Erythroblast (primary cell): ENCODE measurements around the gene LYST.
"Not testable (repeated sequence)": the region's sequence is repeated elsewhere in the genome, so short reads cannot be mapped to it uniquely, and the experiment has no call there.

Experiments
- GATA1 ChIP-seq: IDR thresholded peaks from 2 replicates; pipeline ENCODE4 v1.6.1; 2011; ENCODE audit warnings: low read depth, mild to moderate bottlenecking, control low read depth, low read length, moderate library complexity
- POLR2A ChIP-seq: IDR thresholded peaks from 2 replicates; pipeline ENCODE4 v1.6.1; 2011; ENCODE audit warnings: mild to moderate bottlenecking, low read length

DNA sequence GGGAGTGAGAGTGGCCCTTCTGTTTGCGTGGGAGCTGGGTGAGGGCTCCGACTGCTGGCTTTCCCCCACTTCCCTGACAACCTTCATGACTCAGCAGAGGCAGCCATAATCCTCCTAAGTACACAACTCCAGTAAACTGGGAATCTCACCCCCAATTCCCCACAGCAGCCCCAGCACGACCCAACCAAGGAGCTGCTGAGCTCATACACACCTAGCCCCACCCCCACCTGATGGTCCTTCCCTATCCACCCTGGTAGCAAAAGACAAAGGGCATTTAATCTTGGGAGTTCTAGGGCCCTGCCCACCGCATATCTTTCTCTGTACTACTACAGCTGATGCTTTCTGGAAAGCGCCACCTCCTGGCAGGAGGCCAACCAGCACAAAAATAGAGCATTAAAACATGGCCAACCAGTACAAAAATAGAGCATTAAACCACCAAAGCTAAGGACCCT, 21.0 kb downstream of the LYST start:
- TF ChIP-seq POLR2A, GATA1: not testable (repeated sequence)
